Measurements from ENCODE around the gene MORN4.

GRCh38 chr10:97587183-97587582, 46.1 kb downstream of the MORN4 start:
- TF ChIP-seq CTCF (IDR thresholded peaks at IDR 0.05) (no peak), ZFX (IDR thresholded peaks at IDR 0.05; ENCODE audit: borderline replicate concordance) (no peak)

Data from 22Rv1 (cell line).